ENCODE results near the gene PGBD5. TPM values are rescaled to one million over a fixed set of nuclear protein-coding genes. Genes with fewer than 3 reads are reported as not detected.

The PGBD5 gene
- total and polyA plus RNA-seq, 4 donors = 0.54 to 3.0 (median 1.8) TPM

DNA sequence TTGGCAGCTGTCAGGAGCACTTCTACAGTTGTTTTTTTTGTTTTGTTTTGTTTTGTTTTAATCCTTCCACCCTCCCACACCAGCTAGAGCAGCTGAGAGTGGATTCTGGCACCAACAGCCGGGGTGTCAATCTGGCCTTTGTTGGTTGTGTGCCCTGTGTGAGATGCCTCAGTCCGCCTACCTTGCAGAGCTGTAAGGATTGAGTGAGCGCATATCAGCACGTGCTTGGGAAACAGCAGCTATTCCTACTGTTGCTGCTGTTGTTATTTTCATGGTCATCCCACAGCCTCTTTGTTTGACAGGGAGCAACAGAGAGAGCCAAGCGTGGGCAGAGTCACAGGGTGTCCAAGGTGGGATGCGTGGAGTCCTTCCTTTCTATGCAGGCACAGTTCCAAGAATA, 50.4 kb downstream of the PGBD5 start:
- no peaks in the 10 kb centered on the region for H3K36me3 ChIP-seq (ENCODE audit: control insufficient read depth in 4 of 4, insufficient read depth in 4 of 4, low read length in 4 of 4)
- ATAC-seq (ENCODE audit: insufficient read depth, low FRiP score) (no peak), DNase-seq (peak in 2 of 3 donors; percentile 27 to 31)
- H3K9me3 ChIP-seq (ENCODE audit: control insufficient read depth in 4 of 4, insufficient read depth in 3 of 4, low read length in 3 of 4) = peaks cover 0 to 11% (median 3%) of the 10 kb centered on the region in 4 donors
- no peak overlapping the region for H3K4me3 ChIP-seq
- TF ChIP-seq CTCF (IDR thresholded peaks at IDR 0.05; ENCODE audit: control extremely low read depth, extremely low read depth) = no peak
- H3K27ac ChIP-seq (ENCODE audit: low read depth in 1 of 2, low read length in 1 of 2) = no peak overlapping the region
- peaks cover 0 to 16% (median 0%) of the 10 kb centered on the region in 5 donors for H3K4me1 ChIP-seq (ENCODE audit: control insufficient read depth in 5 of 5, insufficient read depth in 5 of 5, low read length in 5 of 5)
- WGBS, 2 donors = 57 to 68% methylated on average over 6 of the region's 6 CpGs
- no peaks in the 10 kb centered on the region for H3K27me3 ChIP-seq (ENCODE audit: control insufficient read depth in 3 of 3, insufficient read depth in 3 of 3, low read length in 2 of 3)
- H3K9ac ChIP-seq (ENCODE audit: insufficient read depth in 1 of 2, low read length in 2 of 2) = no peak overlapping the region

DNA sequence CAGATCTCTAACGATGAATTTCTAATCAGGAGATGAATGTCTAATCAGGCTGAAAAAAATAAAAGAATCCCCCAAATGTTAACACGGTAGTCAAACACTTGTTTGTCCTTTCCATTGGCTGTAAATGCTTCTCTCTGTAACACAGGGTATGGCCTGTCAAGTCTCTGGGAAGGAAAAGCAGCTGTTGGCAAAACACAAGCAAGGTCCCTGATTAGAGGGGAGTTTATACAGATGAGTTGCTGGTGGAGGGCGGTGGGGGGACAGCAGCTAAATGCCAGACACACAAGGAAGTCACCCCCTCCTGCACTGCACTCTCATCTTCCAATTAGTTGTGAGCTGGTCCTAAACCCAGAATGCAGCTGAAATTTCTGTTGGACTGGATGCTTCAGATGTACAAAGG, 51.0 kb downstream of the PGBD5 start:
- Histone ChIP-seq H3K27ac (ENCODE audit: low read depth in 1 of 2, low read length in 1 of 2) (no peak overlapping the region), H3K27me3 (ENCODE audit: control insufficient read depth in 3 of 3, insufficient read depth in 3 of 3, low read length in 2 of 3) (no peaks in the 10 kb centered on the region), H3K4me3 (no peak overlapping the region), H3K36me3 (ENCODE audit: control insufficient read depth in 4 of 4, insufficient read depth in 4 of 4, low read length in 4 of 4) (no peaks in the 10 kb centered on the region), H3K9ac (ENCODE audit: insufficient read depth in 1 of 2, low read length in 2 of 2) (no peak overlapping the region), H3K9me3 (ENCODE audit: control insufficient read depth in 4 of 4, insufficient read depth in 3 of 4, low read length in 3 of 4) (peaks cover 0 to 11% (median 3%) of the 10 kb centered on the region in 4 donors), H3K4me1 (ENCODE audit: control insufficient read depth in 5 of 5, insufficient read depth in 5 of 5, low read length in 5 of 5) (peaks cover 0 to 16% (median 0%) of the 10 kb centered on the region in 5 donors)
- no peak for ATAC-seq (ENCODE audit: insufficient read depth, low FRiP score)
- 65 to 70% methylated on average over 3 of the region's 3 CpGs for WGBS, 2 donors
- no peak for TF ChIP-seq CTCF (IDR thresholded peaks at IDR 0.05; ENCODE audit: control extremely low read depth, extremely low read depth)
- peak in 2 of 3 donors; percentile 28 to 33 for DNase-seq

DNA sequence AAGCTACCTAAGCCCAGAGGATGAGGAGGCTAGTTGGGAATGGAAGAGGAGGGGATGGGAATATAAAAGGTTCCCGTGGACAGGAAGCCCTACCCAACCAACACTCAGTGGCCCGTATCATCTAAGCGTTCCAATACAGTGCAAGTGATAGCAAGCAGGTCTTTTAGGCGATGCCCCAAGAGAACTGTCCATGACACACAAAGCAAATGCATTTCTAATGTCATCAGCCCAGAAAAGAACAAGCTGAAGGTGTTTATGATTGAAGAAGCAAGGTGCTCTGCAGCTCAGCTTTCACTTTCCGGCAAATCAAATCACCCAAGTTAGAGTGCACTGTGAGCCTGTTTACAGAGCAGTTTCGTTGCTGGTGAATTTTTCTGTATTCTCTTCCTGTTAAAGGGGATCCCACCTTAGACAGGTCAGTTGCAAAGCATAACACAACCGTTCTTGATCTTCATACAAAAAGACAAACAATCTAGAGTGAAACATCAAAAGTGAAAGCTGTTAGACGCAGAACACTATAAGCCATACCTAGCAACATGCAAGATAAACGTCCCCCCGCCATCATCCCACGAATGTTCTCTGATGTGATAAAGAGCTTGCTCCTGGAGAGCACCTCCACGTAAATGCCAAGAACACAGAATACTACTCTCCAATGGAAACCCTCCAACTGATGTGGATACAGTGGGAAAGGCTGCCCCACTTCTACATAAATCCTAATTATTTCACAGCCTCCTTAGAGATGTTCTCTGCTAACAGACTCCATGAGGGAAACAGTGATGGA, 54.0 kb downstream of the PGBD5 start:
- Histone ChIP-seq H3K4me1 (ENCODE audit: control insufficient read depth in 5 of 5, insufficient read depth in 5 of 5, low read length in 5 of 5) (peaks cover 0 to 16% (median 0%) of the 10 kb centered on the region in 5 donors), H3K27ac (ENCODE audit: low read depth in 1 of 2, low read length in 1 of 2) (no peak overlapping the region), H3K9ac (ENCODE audit: insufficient read depth in 1 of 2, low read length in 2 of 2) (no peak overlapping the region), H3K36me3 (ENCODE audit: control insufficient read depth in 4 of 4, insufficient read depth in 4 of 4, low read length in 4 of 4) (no peaks in the 10 kb centered on the region), H3K27me3 (ENCODE audit: control insufficient read depth in 3 of 3, insufficient read depth in 3 of 3, low read length in 2 of 3) (no peaks in the 10 kb centered on the region), H3K9me3 (ENCODE audit: control insufficient read depth in 4 of 4, insufficient read depth in 3 of 4, low read length in 3 of 4) (no peaks in the 10 kb centered on the region), H3K4me3 (no peak overlapping the region)
- DNase-seq = no peak
- TF ChIP-seq CTCF (IDR thresholded peaks at IDR 0.05; ENCODE audit: control extremely low read depth, extremely low read depth) = no peak
- ATAC-seq (ENCODE audit: insufficient read depth, low FRiP score) = no peak
- 72 to 79% methylated on average over 12 of the region's 12 CpGs for WGBS, 2 donors
